NCI-H2171 treated with DMSO at 0.1 percent for 48 hours (cell line): ENCODE data around the gene ARL4D.
"Not testable (repeated sequence)": the region's sequence is repeated elsewhere in the genome, so short reads cannot be mapped to it uniquely, and the experiment has no call there.

ENCODE experiments used
- DNase-seq: peaks from one replicate; lab custom pipeline; 2025; lab: John Stamatoyannopoulos, UW

ARL4D gene

DNA sequence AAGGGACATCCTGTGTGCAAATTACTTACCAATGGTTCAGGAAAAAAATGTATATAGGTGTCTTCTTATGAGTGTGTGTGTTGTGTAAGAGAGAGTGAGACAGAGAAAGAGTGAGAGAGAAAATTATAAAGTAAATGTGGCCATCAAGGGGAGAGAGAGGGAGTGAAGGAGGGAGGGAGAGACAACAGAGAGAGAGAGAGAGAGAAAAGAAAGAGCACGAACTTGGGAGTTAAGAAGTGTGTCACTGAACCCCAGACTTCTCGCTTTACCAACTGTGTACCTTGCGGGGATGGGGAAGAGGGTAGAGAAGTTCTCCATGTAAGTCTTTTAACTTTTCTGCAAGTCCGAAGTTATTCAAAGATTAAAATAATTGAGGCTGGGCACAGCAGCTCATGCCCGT, 28.8 kb upstream of the ARL4D start:
- DNase-seq = no peak

DNA sequence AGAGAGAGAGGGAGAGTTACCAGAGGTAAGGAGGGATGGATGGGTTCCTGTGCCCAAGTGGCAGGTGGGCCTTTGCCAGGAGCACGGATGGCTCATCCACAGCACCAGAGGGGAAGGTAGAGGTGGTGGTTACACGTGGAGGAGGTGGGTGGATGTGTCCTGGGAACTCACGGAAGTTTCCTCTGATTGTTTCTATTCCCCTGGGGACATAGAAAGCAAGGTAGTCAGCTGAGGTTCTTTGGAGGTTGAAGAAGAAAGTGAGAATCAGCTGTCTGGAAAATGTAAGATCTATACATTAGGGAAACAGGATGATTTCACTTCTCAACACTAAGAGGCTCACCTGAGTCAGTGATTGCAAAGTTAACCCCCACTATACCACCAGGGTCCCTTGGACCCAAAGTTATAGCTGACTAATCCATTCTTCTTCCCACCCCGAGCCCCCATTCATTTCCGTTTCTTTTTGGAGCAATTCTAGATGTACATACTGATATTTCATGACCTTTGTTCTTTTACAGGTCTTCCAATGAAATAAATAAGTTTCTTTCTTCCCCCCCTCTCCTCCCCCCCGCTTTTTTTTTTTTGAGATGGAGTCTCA, 27.5 kb upstream of the ARL4D start:
- no peak for DNase-seq

DNA sequence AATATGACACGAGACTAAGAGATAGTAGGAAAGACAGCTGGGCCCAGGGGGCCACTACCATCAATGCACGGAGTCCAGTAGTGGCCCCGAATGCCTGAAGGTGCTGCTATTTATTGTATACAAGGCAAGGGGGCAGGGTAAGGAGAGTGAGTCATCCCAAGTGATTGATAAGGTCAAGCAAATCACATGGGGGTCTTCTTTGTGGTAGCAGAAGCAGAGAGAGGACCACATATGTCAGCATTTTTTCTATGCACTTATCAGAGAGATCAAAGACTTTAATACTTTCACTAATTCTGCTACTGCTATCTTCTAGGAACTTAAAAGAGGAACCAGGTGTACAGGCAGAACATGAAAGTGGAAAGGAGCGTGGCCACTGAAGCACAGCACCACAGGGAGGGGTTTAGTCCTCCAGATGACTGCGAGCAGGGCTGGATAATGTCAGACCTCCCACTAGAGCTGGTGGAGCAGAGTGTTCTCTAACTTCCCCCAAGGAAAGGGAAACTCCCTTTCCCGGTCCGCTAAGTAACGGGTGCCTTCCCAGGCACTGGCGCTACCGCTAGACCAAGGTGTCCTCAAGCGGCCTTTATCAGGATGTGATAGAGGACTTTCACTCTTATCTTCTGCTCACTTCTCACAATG, 26.4 kb upstream of the ARL4D start:
- DNase-seq = no peak

DNA sequence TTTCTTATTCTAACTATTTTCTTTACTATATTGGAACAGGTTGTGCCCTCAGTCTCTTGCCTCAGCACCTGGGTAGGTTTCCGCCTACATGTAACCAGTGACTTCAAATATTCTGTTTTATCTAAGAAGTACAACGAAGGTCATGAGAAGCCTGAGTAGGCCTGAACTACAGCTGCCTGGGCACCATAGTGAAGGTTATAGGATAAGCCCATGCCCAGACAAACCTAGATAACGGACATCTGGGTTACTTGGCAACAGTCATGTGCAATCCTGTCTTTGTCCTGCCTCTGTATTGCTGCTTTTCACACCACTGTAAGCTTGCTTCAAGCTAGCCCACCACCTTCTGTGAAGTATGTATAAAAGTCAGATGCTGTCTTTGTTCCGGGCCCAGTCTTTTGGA, 25.4 kb upstream of the ARL4D start:
- DNase-seq = no peak

DNA sequence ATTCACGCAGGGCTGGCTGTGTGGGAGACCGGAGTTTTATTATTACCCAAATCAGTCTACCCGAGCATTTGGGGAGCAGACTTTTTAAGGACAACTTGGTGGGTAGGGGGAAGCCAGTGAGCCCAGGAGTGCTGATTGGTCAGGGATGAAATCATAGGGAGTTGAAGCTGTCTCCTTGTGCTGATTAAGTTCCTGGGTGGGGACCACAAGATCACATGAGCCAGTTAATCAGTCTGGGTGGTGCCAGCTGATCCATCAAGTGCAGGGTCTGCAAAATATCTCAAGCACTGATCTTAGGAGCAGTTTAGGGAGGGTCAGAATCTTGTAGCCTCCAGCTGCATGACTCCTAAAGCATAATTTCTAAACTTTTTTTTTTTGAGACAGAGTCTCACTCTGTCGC, 22.9 kb upstream of the ARL4D start:
- DNase-seq = not testable (repeated sequence)

DNA sequence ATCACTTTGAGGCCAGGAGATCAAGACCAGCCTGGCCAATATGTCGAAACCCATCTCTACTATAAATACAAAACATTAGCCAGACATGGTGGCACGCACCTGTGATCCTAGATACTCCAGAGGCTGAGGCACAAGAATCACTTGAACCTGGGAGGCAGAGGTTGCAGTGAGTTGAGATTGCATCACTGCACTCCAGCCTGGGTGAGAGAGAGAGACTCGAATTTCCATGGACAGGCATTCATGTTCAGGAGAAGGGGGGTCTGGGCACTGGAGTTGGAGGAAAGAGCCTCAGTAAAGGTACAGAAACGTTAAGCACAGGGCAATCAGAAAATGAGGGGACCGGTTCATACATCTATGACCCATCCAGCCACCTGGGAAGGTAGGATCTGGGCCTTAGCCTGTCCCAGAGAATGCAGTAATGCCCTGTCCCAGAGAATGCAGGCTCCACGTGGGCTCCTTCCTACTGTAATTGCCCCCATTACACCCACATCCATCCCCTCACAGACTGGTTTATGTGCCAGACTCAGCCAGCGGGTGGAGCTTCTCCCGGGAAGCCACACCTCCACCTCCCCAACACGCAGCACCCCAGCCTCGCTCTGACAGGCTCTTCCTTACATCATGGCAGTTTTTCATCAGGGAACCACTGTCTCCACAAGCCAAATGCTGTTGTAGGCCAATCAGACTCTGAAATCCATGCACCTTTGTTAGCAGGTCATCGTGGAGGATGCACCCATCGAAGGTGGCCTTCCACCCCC, 21.6 kb upstream of the ARL4D start:
- no peak for DNase-seq

DNA sequence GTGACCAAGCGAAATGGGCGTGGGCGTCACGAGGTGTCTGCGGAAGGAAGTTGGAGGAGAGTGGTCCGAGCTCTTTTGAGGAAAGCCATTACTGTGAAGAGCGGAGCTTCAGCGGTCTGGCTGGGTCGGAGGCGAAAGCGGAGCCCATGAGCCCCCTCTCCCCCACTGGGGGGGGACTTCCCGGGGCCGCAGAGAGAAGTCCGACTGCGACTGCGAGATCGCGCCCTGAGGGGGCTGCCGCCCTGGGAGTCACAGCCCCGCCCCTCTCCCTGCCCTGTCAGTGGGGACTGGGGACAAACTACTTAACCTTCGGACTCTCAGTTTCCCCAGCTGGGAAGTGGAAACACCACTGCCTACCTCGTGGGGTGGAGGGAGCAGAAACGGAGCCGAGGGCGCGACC, 20.0 kb upstream of the ARL4D start:
- DNase-seq = no peak

DNA sequence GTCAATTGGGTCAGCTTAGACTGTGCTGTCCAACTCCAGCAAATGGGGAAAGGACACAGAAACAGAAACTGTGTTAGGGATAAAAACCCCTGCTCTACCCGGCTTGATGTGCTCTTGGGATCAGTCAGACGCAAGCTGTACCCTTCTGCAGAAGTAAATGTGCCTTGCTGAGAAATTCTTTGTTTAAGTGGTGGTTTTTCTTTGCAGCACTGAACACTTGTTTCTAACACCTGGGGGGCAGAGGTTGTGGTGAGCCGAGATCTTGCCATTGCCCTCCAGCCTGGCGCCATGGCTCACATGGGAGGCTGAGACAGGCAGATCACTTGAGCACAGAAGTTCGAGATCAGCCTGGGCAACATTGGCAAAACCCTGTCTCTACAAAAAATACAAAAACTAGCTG, 18.5 kb upstream of the ARL4D start:
- no peak for DNase-seq

DNA sequence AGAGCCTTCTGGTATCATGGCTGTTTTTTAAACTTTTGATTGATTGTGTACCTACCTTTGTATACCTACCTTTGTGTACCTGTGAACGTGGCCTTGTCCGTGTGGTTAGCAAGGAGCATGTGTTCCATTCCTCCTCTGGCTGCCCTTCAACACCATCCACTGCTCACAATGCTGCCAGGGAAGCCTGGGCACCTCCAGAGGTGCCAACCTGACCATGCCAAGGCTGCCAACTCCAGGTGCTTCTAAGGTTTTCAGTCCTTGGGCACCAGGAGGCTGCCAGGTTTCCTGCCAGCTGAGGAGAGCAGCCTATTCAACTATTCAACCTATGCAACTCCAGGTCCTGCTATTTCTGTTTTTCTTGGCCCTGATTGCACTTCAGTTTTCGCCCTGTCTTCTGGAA, 17.6 kb upstream of the ARL4D start:
- no peak for DNase-seq

DNA sequence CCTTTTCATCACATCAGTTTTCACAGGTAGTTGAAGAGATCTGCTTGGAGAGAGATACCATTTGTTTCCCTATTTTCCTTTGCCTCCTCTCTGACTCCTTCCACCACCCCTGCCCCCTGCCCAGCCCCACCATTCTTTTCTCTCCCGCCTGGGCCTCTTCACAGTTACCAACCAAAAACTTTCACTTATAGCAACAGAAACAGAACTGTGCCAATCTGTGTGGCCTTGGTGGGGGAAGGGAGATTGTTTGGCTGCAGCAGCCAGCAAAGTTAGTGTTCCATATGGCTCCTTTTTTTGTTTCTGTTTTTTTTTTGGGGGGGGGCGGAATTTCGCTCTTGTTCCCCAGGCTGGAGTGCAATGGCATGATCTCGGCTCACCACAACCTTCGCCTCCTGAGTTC, 17.2 kb upstream of the ARL4D start:
- DNase-seq = no peak

DNA sequence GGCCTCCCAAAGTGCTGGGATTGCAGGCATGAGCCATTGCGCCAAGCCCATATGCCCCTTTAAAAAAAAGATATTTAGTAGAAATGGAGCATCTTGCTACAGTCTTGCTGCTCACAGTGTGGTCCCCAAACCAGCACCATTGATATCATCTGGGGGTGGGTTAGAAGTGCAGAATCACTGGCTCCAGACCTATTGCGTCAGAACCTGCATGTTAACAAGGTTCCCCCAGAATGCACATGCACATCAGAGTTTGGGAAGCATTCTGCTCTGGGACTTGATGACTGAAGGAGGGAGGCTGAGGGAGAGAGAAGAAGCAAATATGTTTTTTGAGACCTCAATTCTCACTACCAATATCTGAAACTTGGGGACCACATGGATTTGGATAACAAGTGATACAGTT, 16.0 kb upstream of the ARL4D start:
- DNase-seq = no peak

DNA sequence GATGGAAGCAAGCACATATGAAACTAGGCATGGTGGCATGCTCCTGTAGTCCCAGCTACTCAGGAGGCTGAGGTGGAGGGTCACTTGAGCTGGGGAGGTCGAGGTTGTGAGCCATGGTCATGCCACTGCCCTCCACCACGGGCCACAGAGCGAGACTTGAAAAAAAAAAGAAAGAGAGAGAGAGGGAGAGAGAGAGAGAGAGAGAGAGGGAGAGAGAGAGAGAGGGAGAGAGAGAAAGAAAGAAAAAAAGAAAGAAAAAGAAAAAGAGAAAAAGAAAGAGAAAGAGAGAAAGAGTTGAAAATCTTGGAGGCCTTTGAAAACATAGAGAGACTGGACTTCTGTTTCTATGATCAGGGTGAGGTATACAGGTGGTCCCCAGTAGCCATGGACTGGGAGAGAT, 15.4 kb upstream of the ARL4D start:
- no peak for DNase-seq

DNA sequence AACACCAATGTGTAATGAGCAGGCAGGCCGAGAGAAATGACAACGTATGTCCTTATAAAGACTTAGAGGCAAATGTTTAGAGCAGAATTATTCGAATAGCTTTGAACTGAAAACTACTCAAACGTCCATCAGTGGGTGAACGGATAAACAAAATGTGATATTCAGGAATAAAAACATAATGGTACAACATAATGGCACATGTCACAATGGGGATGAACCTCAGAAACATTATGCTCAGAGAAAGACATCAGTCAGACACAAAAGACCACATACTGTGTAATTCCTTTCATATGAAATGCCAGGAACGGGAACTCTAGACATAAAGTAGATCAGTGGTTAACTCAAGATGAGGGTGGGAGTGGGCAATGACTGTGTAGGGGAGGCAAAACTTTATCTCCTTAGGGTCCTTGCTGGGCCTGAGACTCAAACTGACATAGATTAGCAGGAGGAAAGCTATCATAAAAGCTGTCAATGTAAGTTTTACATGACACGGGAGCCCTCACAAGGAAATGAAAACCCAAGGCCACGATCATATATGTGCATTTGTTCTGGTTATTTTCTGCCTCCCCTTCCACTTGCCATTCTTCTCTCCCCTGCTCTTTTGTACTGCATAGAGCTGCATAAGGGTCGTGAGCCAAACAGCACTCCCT, 14.8 kb upstream of the ARL4D start:
- no peak for DNase-seq

DNA sequence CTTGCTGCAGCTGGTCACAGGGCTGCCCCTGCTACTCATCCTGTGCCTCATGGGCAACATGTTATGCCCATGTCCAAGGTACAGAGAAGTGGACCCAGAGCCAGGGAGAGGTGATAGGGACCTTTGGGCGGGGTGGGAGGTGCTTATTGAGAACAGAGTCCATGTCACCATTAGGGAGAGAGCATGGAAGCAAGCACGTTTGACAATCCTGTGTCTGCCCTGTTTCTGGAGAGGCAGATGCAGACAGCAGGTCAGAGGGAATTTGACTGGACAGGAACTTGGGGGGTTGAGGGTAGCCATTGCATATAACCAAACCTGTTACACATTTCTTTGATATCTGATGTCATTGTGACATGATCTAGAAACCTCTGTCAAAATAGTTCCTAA, 14.3 kb upstream of the ARL4D start:
- DNase-seq = no peak

DNA sequence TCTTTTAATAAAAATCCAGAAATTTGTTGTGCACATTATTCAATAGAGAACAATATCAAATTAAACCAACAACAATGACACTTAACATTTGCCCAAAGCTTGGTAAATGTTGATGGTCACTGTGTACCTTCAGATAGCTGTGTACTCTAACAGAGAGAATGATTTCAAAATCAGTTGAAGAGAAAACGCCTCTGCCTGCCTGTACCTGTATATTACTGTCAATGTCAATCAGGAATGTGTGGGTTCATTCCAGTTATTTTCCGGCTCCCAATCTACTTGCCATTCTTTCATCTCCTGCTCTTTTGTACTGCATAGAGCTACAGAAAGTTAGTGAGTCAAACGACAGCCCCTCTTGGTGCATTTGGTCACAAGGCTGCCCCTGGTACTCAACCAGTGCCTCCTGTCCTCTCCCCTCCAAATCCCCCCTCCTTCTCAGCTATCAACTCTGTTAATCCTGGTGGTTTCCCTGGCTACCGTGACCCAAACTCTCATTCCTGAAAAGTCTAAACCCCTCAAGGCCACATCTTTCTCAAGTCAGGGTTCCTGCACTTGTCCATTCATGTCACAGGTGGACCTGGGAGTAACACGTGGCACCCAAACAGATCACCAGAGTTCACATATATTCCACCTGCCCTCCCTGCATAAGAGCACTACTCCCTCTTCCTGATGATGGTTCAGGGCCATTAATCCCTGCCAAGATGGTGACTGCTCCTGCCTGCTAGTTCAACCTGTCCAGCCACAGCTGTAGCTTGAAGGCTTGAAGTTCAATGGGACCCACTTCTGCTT, 13.6 kb upstream of the ARL4D start:
- no peak for DNase-seq

DNA sequence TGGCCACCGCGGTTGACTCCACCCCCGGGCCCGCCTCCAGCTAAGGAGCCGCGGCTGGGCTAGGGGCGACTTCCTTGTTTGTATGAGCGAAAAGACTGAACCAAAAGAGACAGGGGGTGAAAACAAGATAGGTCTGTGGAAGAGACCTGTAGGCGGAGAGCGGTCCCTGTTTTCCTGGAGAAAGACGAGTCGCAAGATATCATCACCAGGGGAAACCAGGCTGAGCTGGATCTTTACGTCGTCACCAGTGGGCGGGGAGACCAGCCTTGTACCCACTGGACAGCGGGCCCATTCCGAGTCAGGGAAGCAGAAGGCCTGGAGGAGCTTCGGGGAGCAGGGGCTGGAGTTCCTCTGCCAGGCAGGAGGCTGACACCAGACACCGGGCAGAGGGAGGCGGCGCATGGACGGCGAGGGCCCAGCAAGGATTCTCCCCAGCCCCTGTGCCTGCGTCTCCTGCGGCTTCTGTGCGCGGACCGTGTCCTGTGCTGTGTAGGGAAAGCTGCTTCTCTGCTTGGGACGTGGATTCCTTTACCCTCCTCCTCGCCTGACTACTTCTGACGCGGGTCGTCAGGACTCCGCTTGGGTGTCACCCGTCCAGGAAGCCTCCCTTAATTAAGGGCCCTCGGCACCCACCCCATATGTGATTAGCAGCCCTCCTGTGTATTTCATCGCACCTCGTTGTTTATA, 10.3 kb upstream of the ARL4D start:
- DNase-seq = peak; percentile 85

DNA sequence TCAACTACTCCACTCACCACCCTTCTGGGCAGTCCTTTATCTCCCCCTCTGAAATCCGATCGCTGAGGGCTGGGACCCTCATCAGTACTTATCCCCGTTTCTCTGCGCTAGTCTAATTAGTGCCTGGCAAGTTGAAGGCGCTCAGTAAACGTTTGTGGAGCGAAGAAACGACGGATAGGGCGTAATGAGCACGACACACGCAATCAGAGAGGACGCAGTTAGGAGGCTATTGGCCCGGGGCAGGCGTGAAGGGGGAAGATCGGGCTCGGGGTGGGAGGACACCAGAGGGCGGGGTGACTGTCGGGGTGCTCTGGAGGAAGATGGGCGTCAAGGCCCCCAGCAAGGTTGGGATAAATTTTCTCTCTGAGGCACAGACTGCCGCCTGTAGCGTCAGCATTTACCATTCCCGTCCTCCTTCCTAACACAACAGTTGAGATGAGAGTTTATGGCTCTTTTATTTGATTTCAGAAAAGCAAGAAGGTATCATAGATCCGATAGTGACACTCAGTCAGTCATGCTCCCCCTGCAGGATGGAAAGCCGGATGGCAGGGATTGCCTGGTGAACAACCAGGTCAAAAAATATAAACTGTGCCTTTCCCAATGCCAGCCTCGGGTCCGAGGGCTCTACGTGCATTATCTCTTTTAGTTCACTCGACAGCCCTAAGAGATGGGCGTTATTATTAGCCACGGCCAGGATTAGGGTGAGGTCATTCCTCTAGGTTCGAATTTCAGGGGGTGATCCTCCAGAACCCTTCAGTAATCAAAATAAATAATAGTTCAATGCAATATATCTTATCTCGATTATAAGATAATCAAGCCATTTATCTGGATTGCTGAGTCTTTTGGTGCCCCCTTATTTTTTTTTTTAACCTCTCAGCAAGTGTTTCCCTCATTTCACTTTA, 9.5 kb upstream of the ARL4D start:
- DNase-seq = peak; percentile 81

DNA sequence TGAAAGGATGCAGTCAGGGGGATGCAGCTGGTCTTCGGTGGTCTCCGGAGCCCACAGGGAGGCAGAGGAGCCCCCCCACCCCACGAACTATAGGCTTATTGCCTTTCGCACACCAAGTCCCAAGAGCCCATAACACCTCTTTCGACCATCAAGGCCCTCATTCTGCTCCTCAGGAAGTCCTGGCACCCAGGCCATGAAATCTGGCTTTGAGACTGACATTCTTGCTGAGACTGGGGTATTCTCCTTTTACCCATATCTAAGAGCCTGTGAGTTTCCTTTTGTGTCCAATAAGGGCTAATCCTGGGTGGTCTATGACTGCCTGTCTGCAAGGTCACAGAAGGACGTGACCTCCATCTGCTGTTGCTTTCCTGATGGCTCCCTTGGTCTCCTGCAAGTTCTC, 6.4 kb upstream of the ARL4D start:
- DNase-seq = no peak

DNA sequence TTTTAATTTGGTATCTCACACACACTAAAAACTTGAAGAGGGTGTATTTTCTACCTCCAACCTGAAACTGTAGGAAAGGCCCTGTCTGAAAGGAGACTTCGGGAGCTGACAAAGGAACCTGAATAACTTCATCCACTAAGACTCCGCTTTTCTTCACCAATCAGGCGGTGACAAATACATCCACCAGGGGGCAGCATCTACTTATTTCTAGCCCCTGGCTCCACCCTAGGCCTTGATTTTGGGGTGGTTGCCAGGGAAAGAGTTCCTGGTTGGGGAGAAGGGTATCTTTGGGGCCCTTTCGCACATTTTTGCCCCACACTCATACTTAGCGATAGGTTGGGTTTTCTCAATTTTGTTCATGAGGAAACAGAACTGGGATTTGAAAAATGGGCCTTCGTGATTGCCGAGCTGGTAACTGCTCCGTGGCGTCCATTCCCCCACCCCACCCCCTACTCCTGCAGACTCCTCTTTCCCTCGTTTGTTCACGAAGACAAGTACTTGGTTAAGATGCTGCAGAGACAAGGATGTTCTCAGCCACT, 4.8 kb upstream of the ARL4D start:
- peak; percentile 81 for DNase-seq

DNA sequence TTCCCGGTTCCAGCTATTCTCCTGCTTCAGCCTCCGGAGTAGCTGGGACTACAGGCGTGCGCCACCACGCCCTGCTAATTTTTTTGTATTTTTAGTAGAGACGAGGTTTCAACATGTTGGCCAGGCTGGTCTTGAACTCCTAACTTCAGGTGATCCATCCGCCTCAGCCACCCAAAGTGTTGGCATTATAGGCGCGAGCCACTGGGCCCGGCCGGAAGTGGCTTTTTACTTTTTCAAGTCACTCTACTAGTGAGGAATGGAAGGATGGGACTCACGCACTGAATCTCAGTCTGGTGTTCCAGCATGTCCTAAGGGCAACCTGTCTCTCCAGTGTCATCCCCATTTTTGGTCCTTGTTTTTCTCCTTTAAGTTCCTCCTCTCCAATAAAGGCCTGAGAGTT, 4.1 kb upstream of the ARL4D start:
- DNase-seq = not testable (repeated sequence)
